Mucosa of gallbladder (tissue), 1 donor: ENCODE data around the gene ISCU. TPM values are rescaled to one million over a fixed set of nuclear protein-coding genes. Genes with fewer than 3 reads are reported as not detected.
A peak's percentile ranks its signal among the peaks of the same experiment; 100 is the strongest.
"Not testable (repeated sequence)": the region's sequence is repeated elsewhere in the genome, so short reads cannot be mapped to it uniquely, and the experiment has no call there.

ENCODE experiments used
- DNase-seq: peaks from one replicate; pipeline ENCODE4 v3.0.0-alpha.2; 2020; ENCODE audit warnings: low spot score
- total RNA-seq: library from RNA; stranded (reverse); gene quantifications from one replicate; pipeline ENCODE4 v1.2.1, GENCODE V29; 2021
- donor health status: DM: no; HTN: no; CAD: no.

The ISCU gene
- total RNA-seq, 1 donor from 2014 or later = 129 TPM

DNA sequence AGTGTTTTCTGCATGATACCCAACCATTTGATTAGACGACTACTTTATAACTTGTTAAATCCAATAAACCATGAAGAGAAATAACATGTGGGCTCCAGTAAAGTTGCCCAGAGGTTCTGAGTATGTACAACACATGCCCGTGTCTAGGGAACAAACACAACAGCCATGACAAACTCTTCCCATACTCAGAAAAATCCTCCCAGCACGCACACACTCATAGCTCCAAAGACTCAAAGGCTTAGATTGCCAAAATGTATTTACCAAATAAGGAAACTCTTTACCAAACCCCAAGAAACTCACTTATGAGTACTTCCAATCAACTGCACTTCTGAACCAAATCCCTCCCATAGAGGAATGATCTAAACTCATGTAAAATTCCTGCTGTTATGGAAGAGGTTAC, 18.7 kb upstream of the ISCU start:
- DNase-seq = no peak

- no peak for DNase-seq
Observed at GRCh38 chr12:108547686-108548085, 14.7 kb upstream of the ISCU start.

- no peak for DNase-seq
Observed at GRCh38 chr12:108548954-108549521, 13.4 kb upstream of the ISCU start.

GRCh38 chr12:108551535-108551934, 10.9 kb upstream of the ISCU start:
- DNase-seq = no peak

- DNase-seq = no peak
Observed at GRCh38 chr12:108553799-108554198, 8.6 kb upstream of the ISCU start.

GRCh38 chr12:108555383-108555782, 7.0 kb upstream of the ISCU start:
- not testable (repeated sequence) for DNase-seq

GRCh38 chr12:108559007-108559655, 3.3 kb upstream of the ISCU start:
- DNase-seq = no peak

GRCh38 chr12:108559748-108560147, 2.6 kb upstream of the ISCU start:
- DNase-seq = no peak

DNA sequence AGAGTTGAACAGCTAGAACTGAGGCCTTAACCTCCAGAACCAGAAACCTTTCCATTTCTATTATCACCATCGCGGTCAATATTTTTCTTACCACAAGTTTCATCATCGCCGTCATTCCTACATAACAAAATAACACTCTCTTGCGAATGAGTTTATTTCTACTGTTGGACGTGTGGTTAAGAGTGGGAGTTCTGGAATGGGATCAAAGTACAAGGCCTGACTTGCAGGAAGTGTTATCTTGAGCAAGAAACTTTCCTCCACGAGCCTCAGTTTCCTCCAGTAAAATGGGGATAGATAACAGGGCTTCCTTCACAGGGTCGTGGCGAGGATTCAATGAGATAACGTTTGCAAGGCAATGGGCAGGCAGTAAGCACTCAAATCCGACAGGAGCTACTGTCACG, 2.1 kb upstream of the ISCU start:
- DNase-seq = no peak

GRCh38 chr12:108560752-108561719, 1.4 kb upstream of the ISCU start, which contains the start of gene SART3:
SART3 (minus strand) TSS chr12:108561173; CDS start chr12:108561154, 19 bp downstream.
- DNase-seq = peak; percentile 86

DNA sequence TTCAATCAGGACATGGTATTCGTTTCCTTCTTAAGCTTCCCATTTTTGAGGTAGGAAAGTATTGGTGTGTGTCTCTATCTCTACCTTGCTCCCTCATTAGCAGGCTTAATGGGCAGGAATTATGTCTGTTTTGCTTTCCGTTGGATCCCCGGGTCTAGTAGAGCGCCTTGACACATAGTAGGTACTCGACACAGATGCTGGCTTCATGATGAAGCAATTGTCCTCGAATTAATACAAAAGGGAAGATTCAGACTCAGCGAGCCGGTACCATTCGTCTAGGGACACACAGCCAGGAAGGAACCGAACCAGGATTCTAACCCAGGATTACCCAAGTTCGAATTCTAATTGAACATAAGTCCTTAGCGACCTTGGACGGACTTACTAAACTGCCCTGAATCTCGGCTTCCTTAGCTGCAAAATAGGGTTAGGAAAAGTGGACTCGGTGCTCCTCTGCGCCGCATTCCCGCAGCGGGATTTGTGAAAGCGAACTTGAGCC, 496 bp upstream of the ISCU start:
- no peak for DNase-seq

DNA sequence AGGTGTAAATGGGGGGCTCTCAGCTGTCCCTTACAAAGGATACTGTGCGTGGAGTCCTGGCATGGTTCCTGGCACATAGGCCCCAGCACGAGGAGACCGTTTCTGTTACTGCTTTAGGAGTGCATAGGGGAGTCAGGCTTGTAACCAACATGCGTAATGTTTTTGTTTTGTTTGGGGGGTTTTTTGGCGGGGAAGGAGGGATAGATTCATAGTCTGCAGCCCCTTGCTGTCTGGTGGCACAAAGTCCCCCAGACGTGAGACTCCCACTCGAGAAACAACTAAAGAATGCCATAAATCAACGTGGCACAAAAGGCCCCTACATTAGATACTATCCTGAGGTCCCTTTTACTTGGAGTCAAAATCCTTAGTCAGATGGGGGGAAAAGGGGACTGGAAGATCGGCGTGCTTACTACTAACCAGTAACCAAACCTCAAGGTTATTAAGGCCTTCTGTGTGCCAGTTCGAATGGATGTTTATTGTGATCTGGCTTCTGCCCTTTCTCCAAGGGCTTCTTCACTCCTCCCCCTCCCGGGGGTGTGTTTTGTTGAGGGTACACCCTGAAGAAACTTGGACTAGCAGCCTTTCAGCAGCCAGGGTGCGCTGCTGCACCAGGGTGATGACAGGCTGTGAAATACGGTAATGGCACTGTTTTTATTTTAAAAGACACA, 874 bp downstream of the ISCU start:
- peak; percentile 88 for DNase-seq

GRCh38 chr12:108563804-108564151, 1.4 kb downstream of the ISCU start:
- no peak for DNase-seq

DNA sequence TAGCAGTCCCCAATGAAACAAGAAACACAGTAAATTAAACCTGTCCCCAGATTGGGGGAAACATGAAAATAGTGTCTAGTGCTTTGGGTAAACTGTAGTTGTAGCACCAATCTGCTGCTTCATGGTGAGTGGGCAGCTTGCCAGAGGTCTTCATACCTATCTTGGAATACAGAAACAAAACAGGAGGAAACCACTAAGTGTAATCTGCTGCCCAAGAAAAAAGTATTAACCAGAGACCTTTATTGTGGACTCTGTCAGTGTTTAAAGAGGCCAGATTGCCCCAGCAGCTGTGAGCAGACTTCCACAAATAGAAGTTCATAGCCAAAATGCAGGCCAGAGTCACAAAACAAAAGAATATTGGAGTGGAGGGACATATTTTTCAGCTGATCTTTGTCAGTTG, 2.3 kb downstream of the ISCU start:
- DNase-seq = no peak

- DNase-seq = no peak
Observed at GRCh38 chr12:108565146-108565545, 2.8 kb downstream of the ISCU start.

DNA sequence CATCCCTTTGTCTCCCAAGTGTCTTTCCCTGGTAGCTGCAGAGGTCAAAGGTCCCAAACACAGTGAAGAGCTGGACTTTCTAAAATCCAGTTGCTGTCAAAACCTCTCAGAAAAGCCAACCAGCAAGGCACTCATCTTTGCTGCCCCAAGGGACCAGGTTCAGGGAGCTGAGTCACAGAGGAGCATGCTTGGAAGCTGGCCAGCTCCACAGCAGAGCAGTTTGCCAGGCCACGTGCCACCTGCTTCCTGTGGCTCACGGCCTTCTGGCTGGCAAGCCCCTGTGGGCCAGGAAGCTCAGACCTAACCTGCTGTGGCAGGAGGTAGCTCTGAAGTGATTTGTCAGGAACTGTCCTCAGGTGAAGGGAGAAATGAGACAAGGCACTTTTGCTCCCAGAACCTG, 3.6 kb downstream of the ISCU start:
- peak; percentile 78 for DNase-seq

DNA sequence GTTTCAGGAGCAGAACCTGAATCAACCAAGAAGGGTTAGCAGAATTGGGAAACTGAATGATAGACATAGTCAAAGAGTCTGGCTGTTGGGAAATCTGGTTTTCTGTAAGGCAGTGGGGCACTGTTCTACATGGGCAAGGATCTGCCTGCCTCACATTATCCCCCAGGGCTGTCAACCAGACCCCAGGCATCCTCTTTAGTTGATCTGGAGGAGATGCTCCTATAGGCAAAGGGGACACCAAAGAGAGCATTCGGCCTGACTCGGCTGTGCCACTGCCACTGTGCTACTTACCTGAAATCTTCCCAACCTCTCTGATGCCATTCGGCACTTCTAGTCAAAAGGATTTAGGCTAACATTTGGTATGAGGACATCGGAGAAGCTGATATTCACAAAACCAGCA, 4.1 kb downstream of the ISCU start:
- no peak for DNase-seq

- no peak for DNase-seq
Observed at GRCh38 chr12:108567406-108568337, 5.3 kb downstream of the ISCU start.

- no peak for DNase-seq
Observed at GRCh38 chr12:108568338-108569154, 6.2 kb downstream of the ISCU start.
